Measurements from ENCODE around the gene TREML4. TPM values are rescaled to one million over a fixed set of nuclear protein-coding genes. Genes with fewer than 3 reads are reported as not detected.

Gene TREML4
- total and polyA plus RNA-seq, 10 donors, result 0.44 to 2.2 TPM; not detected in 8

DNA sequence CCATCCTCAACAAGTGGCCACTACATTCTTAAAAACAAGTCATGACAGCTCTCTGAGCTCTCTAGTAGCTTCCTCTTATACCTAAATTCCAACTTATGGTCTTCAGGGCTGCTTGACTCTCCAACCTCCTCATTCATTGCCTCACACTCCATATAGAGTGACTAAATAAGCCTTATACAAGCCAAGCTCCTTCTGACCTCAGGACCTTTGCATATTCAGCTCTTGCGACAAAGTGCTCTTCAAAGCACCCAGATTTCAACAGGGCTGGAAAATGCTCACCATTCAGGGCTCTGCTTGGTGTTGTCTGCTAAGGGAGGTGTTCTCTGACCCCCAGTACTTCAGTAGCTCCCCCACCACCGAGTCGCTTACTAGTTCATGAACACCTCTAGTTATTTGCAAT, 30.9 kb upstream of the TREML4 start:
- no peaks in the 10 kb centered on the region for H3K9me3 ChIP-seq
- H3K27ac ChIP-seq, result peak overlapping the region in 2 of 8 donors; percentile 8 to 9
- TF ChIP-seq CTCF (IDR thresholded peaks at IDR 0.05 in 8 of 11, conservative IDR thresholded peaks at IDR 0.05 in 3 of 11) (no peak), POLR2A (IDR thresholded peaks at IDR 0.05) (no peak), POLR2AphosphoS5 (IDR thresholded peaks at IDR 0.05) (no peak)
- intact Hi-C loops (cut with DNase I; ENCODE audit: low total_unique reads), result no loop called here
- no peak for DNase-seq
- H3K36me3 ChIP-seq, result peaks cover 0 to 57% (median 5%) of the 10 kb centered on the region in 6 donors
- H3K4me1 ChIP-seq, result peaks cover 11 to 88% (median 38%) of the 10 kb centered on the region in 6 donors
- H3K27me3 ChIP-seq (replicated peaks in 1 of 7), result no peaks in the 10 kb centered on the region
- no peak overlapping the region for H3K4me3 ChIP-seq
- WGBS, 5 donors, result 90 to 97% (median 96%) methylated on average over 3 of the region's 3 CpGs

- peaks cover 11 to 85% (median 43%) of the 10 kb centered on the region in 6 donors for H3K4me1 ChIP-seq
- peak overlapping the region; percentile 77 to 97 (median 94) for H3K27ac ChIP-seq
- H3K4me3 ChIP-seq, result peak overlapping the region in 6 of 8 donors; percentile 21 to 68 (median 35)
- 38 to 61% (median 50%) methylated on average over 1 of the region's 1 CpG for WGBS, 5 donors
- no peaks in the 10 kb centered on the region for H3K27me3 ChIP-seq (replicated peaks in 1 of 7)
- H3K9me3 ChIP-seq, result no peaks in the 10 kb centered on the region
- DNase-seq, result no peak
- intact Hi-C loops (cut with DNase I; ENCODE audit: low total_unique reads), result no loop called here
- TF ChIP-seq POLR2A (IDR thresholded peaks at IDR 0.05) (no peak), CTCF (IDR thresholded peaks at IDR 0.05 in 8 of 11, conservative IDR thresholded peaks at IDR 0.05 in 3 of 11) (no peak), POLR2AphosphoS5 (IDR thresholded peaks at IDR 0.05) (no peak)
- peaks cover 0 to 32% (median under 1%) of the 10 kb centered on the region in 6 donors for H3K36me3 ChIP-seq
These were observed 28.4 kb upstream of the TREML4 start for GRCh38 chr6:41199552-41200246.

- peaks cover 11 to 78% (median 43%) of the 10 kb centered on the region in 6 donors for H3K4me1 ChIP-seq
These were observed 27.8 kb upstream of the TREML4 start for GRCh38 chr6:41200296-41200900.

More at GRCh38 chr6:41200296-41200900, 27.8 kb upstream of the TREML4 start:
- TF ChIP-seq POLR2A (IDR thresholded peaks at IDR 0.05) (peak in 1 of 3 donors; percentile 8), CTCF (IDR thresholded peaks at IDR 0.05 in 8 of 11, conservative IDR thresholded peaks at IDR 0.05 in 3 of 11) (peak in 2 of 11 experiments; percentile 5 to 7), POLR2AphosphoS5 (IDR thresholded peaks at IDR 0.05) (peak in 2 of 3 donors; percentile 38 to 85)
- H3K9me3 ChIP-seq, result no peaks in the 10 kb centered on the region
- H3K27ac ChIP-seq, result peak overlapping the region; percentile 77 to 97 (median 94)
- H3K27me3 ChIP-seq (replicated peaks in 1 of 7), result no peaks in the 10 kb centered on the region
- intact Hi-C loops (cut with DNase I; ENCODE audit: low total_unique reads), result no loop called here
- peak overlapping the region in 7 of 8 donors; percentile 18 to 68 (median 35) for H3K4me3 ChIP-seq
- 19 to 42% (median 23%) methylated on average over 2 of the region's 2 CpGs for WGBS, 5 donors
- DNase-seq, result peak; percentile 90
- H3K36me3 ChIP-seq, result peaks cover 0 to 26% (median 0%) of the 10 kb centered on the region in 6 donors
